Activated T-cell treated with anti-CD3 and anti-CD28 coated beads for 4 hours (primary cell): Measurements from ENCODE around the gene KLK13.
A peak's percentile ranks its signal among the peaks of the same experiment; 100 is the strongest.

ENCODE experiments used
- DNase-seq: peaks from one replicate; pipeline ENCODE4 v3.0.0-alpha.2; 2020

Gene KLK13

GRCh38 chr19:51018745-51019543 is 45.9 kb downstream of the KLK13 start:
- DNase-seq: no peak

GRCh38 chr19:51016798-51017683 is 47.9 kb downstream of the KLK13 start:
- peak; percentile 49 for DNase-seq

GRCh38 chr19:51015691-51016267 is 49.1 kb downstream of the KLK13 start:
- no peak for DNase-seq

GRCh38 chr19:51014242-51014641 is 50.6 kb downstream of the KLK13 start:
- no peak for DNase-seq

- DNase-seq: no peak
These were observed 52.2 kb downstream of the KLK13 start for GRCh38 chr19:51012661-51013190.

GRCh38 chr19:51010066-51010795 is 54.7 kb downstream of the KLK13 start:
- no peak for DNase-seq

GRCh38 chr19:51009061-51009891 is 55.6 kb downstream of the KLK13 start:
- no peak for DNase-seq

GRCh38 chr19:51007488-51007887 is 57.4 kb downstream of the KLK13 start:
- no peak for DNase-seq

GRCh38 chr19:51006406-51006805 is 58.5 kb downstream of the KLK13 start:
- no peak for DNase-seq
